GM19372 (cell line): ENCODE results near the gene ARIH1.
"Not testable (repeated sequence)": the region's sequence is repeated elsewhere in the genome, so short reads cannot be mapped to it uniquely, and the experiment has no call there.

ENCODE experiments used
- ATAC-seq: cut with Tn5 transposase; IDR thresholded peaks from one replicate; pipeline ENCODE4 v1.9.1; 2021; ENCODE audit warnings: mild to moderate bottlenecking, low read depth, moderate library complexity; ENCODE audit not compliant: unreplicated experiment

The ARIH1 gene

GRCh38 chr15:72473614-72474465 lies at the start of gene ARIH1:
ARIH1 (plus strand) TSS chr15:72474330; CDS start chr15:72474640, 310 bp downstream.
- peak; percentile 83 for ATAC-seq

- no peak for ATAC-seq
These were observed 47.4 kb upstream of the ARIH1 start for GRCh38 chr15:72426753-72427152.

DNA sequence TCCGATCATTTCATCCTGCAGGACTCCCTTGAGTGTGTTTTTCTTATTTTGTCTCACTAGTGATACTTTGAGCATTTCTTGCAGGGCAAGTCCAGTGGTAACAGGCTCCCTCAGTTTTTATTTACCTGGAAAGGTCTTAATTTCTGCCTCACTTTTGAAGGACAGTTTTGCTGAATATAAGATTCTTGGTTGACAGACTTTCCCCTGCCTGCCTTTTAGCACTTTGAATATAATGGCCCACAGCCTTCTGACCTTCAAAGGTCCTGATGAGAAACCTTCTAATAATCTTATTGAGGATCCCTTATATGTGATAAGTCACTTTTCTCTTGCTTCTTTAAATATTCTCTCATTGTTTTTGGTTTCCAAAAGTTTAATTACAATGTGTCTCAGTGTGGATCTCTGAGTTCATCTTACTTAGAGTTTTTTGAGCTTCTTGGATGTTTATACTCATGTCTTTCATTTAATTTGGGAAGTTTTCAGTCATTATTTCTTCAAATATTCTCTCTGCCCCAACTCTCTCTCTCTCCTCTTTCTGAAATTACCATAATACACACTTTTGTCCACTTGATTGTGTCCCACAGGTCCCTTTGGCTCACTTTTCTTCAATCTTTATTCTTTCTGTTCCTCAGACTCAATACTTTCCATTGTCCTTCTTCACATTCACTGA lies 36.3 kb upstream of the ARIH1 start:
- no peak for ATAC-seq

GRCh38 chr15:72442848-72443247 lies 31.3 kb upstream of the ARIH1 start:
- ATAC-seq = not testable (repeated sequence)

- ATAC-seq = no peak
These were observed 28.7 kb upstream of the ARIH1 start for GRCh38 chr15:72445426-72445825.

GRCh38 chr15:72450805-72451204 lies 23.3 kb upstream of the ARIH1 start:
- ATAC-seq = no peak

DNA sequence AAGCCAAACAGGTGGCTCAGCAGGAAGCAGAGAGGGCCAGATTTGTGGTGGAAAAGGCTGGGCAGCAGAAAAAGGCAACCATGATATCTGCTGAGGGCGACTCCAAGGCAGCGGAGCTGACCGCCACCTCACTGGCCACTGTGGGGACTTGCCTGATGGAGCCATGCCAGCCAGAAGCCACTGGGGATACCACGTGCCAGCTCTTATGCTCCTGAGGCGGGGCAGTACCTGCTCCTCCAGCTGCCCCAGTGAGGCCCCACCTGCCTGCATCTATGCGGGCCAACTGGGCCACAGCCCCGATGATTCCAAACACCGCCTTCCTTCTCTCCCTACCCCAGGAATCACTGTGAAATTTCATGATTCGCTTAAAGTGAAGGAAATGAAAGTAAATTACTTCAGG lies 22.9 kb upstream of the ARIH1 start:
- no peak for ATAC-seq

DNA sequence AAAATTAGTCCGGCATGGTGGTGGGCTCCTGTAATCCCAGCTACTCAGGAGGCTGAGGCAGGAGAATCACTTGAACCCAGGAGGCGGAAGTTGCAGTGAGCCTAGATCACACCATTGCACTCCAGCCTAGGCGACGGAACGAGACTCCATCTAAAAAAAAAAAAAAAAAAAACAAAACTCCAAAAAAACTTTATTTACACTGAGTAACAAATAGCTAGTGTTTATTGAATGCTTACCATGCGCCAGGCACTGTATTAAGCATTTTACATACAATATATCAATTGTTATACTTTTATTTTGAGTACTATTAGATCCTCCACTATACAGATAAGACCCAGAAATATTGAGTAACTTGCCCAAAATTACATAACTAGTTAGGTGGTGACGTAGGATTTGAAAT lies 17.4 kb upstream of the ARIH1 start:
- ATAC-seq = no peak

GRCh38 chr15:72460402-72460801 lies 13.7 kb upstream of the ARIH1 start:
- no peak for ATAC-seq

DNA sequence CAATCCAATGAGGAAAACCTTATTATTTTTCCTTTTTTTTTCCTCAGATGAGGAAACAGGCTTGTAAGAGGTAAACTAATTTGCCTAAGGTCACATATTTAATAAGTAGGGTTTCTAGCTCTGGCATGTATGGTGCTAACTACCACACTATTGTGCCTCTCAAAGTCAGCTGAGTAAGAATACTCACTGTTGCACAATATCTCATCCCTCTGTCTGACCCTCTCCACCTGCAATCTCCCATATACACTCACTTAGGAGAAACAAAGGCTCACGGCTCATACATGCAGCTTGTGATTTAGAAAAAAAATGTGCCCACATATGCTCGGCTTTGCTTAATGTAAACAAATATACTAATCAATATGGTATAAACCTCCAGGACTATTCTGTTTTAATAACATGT lies 10.4 kb upstream of the ARIH1 start:
- ATAC-seq = no peak

DNA sequence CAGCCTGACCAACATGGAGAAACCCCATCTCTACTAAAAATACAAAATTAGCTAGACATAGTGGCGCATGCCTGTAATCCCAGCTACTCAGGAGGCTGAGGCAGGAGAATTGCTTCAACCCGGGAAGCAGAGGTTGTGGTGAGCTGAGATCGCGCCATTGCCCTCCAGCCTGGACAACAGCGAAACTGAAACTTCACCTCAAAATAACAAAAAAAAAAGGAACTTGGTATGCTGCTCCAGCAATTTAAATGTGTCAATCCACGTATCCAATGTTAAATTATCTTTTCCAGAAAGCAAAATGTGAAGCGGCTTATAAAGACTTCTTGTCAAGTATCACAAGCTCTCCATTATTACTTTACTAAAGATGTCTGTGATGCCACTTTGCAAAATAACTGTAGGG lies 9.9 kb upstream of the ARIH1 start:
- no peak for ATAC-seq

DNA sequence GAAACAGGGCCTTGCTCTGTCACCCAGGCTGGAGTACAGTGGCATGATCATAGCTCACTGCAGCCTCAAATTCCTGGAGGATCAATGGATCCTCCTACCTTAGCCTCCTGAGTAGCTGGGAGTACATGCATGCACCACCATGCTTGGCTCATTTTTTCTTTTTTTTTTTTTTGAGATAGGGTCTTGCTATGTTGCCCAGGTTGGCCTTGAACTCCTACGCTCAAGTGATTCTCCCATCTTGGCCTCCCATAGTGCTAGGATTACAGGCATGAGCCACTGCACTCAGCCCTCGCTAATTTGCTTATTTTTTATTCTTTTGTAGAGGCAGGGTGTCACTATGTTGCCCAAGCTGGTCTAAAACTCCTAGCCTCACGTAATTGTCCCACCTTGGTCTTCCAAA lies 6.0 kb upstream of the ARIH1 start:
- no peak for ATAC-seq

DNA sequence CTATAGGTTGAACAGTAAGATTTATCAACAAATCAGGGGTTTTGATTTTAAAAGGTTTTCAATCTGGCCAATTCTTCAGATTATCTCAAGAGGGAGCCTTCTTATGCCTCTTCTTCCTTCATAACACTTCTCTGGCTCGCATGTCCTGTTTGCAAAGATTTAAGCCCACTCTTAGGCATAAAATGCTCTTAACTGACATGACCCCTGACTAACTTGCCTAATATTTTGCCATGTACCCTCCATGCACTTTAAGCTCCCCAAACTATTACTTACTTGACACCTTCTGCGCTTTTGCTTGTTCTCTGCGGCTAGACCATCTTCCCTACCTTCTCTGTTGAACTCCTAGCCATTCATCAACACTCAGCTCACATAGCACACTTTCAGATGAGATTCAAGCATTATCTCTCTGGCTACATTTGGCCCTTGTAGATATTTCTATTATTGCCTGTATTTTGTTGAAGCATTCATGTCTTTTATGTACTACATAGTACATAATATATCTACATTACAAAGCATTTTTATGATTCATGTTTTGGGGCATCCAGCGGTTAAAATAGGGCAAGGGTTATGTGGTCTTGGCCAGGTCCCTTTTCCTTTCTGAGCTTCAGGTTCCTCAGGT lies 1.0 kb upstream of the ARIH1 start:
- no peak for ATAC-seq

- ATAC-seq = peak; percentile 29
These were observed 359 bp downstream of the ARIH1 start for GRCh38 chr15:72474466-72474911.

DNA sequence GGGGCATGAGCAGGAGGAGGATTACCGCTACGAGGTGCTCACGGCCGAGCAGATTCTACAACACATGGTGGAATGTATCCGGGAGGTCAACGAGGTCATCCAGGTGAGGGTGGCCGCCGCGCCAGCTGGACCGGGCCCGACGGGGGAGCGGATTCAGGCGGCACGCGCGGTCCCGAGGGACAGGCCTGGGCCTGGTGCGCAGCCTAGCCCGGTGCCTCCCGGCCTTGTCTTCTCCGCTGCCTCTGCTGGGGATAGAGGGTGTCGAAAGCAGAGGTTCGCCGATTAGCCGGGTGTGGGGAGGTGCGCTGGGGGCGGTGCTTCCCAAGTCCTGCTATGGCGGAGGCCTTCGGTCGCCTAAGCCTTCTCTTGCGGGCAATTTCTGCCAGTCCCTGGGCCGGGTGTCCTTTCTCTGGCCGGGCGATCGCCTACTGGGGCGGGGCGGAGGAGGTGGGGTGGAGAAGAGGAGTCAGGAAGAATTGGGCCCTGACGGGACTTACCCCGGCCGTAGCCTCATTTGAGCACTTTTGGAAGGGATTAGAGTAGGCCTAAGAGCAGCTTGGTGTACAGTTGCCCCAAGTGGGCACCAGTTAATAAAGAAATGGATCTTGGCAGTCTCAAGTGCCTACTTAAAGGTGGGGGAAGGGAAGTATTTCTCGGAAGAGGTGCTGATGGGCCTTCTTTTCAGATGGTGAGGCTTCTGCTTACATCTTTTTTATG lies 940 bp downstream of the ARIH1 start:
- ATAC-seq = peak; percentile 23

DNA sequence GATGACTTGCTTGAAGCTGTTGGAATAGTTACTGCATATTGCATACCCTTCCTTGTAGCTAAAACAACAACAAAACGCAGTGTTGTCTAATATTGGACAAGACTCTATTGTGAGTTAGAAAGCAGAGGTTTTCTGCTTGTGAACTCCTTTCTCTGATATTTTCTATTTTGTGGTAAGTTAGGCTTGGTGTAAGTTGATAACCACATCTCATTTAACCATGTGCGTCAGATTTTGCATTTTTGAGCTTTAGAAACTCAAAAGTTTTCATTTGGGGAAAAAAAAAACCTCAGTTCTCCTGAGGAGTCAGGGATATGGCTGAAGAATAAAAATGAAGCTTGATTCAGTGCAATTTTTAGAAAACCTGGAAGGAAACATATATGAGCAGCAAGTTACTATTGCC lies 1.5 kb downstream of the ARIH1 start:
- ATAC-seq = no peak

DNA sequence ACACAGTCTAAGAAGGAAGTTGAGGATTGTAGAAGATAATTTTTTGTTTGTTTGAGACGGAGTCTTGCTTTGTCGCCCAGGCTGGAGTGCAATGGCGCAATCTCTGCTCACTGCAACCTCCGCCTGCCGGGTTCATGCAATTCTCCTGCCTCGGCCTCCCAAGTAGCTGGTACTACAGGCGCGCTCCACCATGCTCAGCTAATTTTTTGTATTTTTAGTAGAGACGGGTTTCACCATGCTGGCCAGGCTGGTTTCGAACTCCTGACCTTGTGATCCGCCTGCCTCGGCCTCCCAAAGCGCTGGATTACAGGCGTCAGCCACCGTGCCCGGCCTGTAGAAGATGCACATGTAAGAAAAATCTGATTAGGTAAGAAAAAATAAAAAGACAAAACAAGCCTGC lies 2.2 kb downstream of the ARIH1 start:
- not testable (repeated sequence) for ATAC-seq

DNA sequence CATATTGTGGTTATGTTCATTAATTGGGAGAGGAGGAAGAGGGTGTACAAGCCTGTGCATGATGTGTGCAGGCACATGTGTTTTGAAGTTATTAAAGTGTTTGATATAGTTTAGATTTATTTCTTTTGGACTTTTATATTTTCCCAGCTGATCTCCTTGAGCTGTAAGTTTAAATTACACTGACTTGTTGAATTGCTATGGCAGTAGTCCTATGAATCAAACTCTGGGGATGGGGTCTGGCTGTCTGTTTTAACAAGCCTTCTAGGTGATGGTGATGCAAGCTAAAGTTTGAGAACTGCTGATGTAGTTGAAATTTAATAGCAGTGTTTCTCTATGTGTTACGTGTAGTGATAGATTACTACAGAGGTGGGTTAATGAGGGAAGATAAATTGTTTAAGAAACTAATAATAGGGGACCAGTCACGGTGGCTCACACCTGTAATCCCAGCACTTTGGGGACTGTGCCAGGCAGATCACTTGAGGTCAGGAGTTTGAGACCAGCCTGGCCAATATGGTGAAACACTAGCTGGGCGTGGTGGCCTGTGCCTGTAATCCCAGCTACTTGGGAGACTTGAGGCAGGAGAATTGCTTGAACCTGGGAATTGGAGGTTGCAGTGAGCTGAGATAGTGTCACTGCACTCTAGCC lies 7.0 kb downstream of the ARIH1 start:
- ATAC-seq = no peak

- ATAC-seq = no peak
These were observed 8.1 kb downstream of the ARIH1 start for GRCh38 chr15:72482275-72482674.

- ATAC-seq = no peak
These were observed 9.1 kb downstream of the ARIH1 start for GRCh38 chr15:72483279-72483678.
